K562 (cell line): Measurements from ENCODE around the gene MAK. TPM values are rescaled to one million over a fixed set of nuclear protein-coding genes. Genes with fewer than 3 reads are reported as not detected.

Source experiments
- CBFA2T3 ChIP-seq: fragments of 450-650 bp; IDR thresholded peaks from 2 replicates; pipeline ENCODE4 v1.6.1; 2017
- DACH1 ChIP-seq: fragments of 450-650 bp; IDR thresholded peaks from 2 replicates; pipeline ENCODE4 v1.6.1; 2018; ENCODE audit not compliant: partially characterized antibody
- EGR1 ChIP-seq: fragments of 450-650 bp; conservative IDR thresholded peaks from 2 replicates; pipeline ENCODE4 v1.6.1; 2017; ENCODE audit warnings: mild to moderate bottlenecking
- ETV6 ChIP-seq, 3 experiments: fragments of 150-350 bp in 1 of 3; sonication (generic) in 1 of 3; formaldehyde crosslinking in 1 of 3; IDR thresholded peaks; 2 replicates each; pipeline versions ENCODE4 v1.6.1 to v1.8.0; 2014 to 2022; ENCODE audit warnings: borderline replicate concordance in 2 of 3, low read depth in 2 of 3, antibody characterized with exemption in 1 of 3, low read length in 1 of 3, mild to moderate bottlenecking in 1 of 3, missing genetic modification reagents in 1 of 3
- JUND ChIP-seq, 2 experiments: IDR thresholded peaks; 2 replicates in 1 of 2; 3 replicates in 1 of 2; pipeline ENCODE4 v1.6.1; 2011; ENCODE audit warnings: borderline replicate concordance in 2 of 2, low read depth in 2 of 2, low read length in 2 of 2, improper control_type of control experiment in 1 of 2, missing biosample characterization in 1 of 2, missing genetic modification characterization in 1 of 2, missing genetic modification reagents in 1 of 2
- KDM2B ChIP-seq: fragments of 250-450 bp; sonication (Bioruptor Pico); IDR thresholded peaks from 2 replicates; pipeline ENCODE4 v1.8.0; 2021; ENCODE audit warnings: mild to moderate bottlenecking, moderate library complexity
- PHB ChIP-seq: fragments of 250-450 bp; sonication (Bioruptor Pico); IDR thresholded peaks from 2 replicates; pipeline ENCODE4 v1.5.0; 2021
- SMC3 ChIP-seq: conservative IDR thresholded peaks from 2 replicates; pipeline ENCODE4 v1.6.1; 2011; ENCODE audit warnings: low read depth, low read length, improper control_type of control experiment; ENCODE audit not compliant: insufficient read depth
- TEAD4 ChIP-seq, 2 experiments: sonication (generic) in 1 of 2; formaldehyde crosslinking in 1 of 2; IDR thresholded peaks; 2 replicates each; pipeline versions ENCODE4 v1.6.1 to v1.8.0; 2012 to 2022; ENCODE audit warnings: borderline replicate concordance in 1 of 2, inconsistent platforms in 1 of 2, low read length in 1 of 2, mild to moderate bottlenecking in 1 of 2, missing genetic modification reagents in 1 of 2
- ZBTB8A ChIP-seq: fragments of 450-650 bp; IDR thresholded peaks from 2 replicates; pipeline ENCODE4 v1.6.1; 2018; ENCODE audit warnings: mild to moderate bottlenecking, moderate library complexity; ENCODE audit not compliant: partially characterized antibody
- ZNF354B ChIP-seq: fragments of 250-450 bp; sonication (Bioruptor Pico); IDR thresholded peaks from 2 replicates; pipeline ENCODE4 v1.4.0; 2020
- polyA plus RNA-seq, 8 experiments: library from polyadenylated mRNA; depleted of rRNA in 4 of 8; stranded (reverse) in 5 of 8; unstranded in 3 of 8; fragments of >200 nt; fragmentation: Nextera tagmentation in 2 of 8; fragmentation: Illumina TruSeq in 1 of 8; extraction: Ambion mirVana in 2 of 8; extraction: Trizol in 1 of 8; gene quantifications; 2 replicates each; pipeline versions ENCODE4 v1.2.1 to v1.2.3, GENCODE V29; 2011 to 2014; ENCODE audit warnings: inconsistent platforms in 1 of 8, missing spikeins in 1 of 8
- total RNA-seq, 7 experiments: library from RNA; depleted of rRNA in 6 of 7; stranded (reverse); fragments of >200 nt in 6 of 7; fragmentation: Illumina TruSeq in 2 of 7; extraction: Trizol in 2 of 7; gene quantifications; 2 replicates each; pipeline versions ENCODE4 v1.2.1 to v1.2.3, GENCODE V29; 2011 to 2021; ENCODE audit warnings: low replicate concordance in 1 of 7
- TF ChIP-seq, protein P1 (sequence below): fragments of 250-450 bp; sonication (Bioruptor Pico); IDR thresholded peaks from 2 replicates; pipeline ENCODE4 v1.9.0; 2021; ENCODE audit warnings: mild to moderate bottlenecking
- TF ChIP-seq, protein P2 (sequence below), 2 experiments: fragments of 450-650 bp in 1 of 2; sonication (generic) in 1 of 2; formaldehyde crosslinking in 1 of 2; IDR thresholded peaks in 1 of 2; conservative IDR thresholded peaks in 1 of 2; 2 replicates each; pipeline versions ENCODE4 v1.6.1 to v1.8.1; 2016 to 2023; ENCODE audit warnings: mild to moderate bottlenecking in 2 of 2, moderate library complexity in 2 of 2, inconsistent platforms in 1 of 2, missing genetic modification reagents in 1 of 2
- TF ChIP-seq, protein P3 (sequence below): sonication (generic); formaldehyde crosslinking; IDR thresholded peaks from 2 replicates; pipeline ENCODE4 v1.8.0; 2022; ENCODE audit warnings: missing genetic modification reagents, mild to moderate bottlenecking, borderline replicate concordance
- TF ChIP-seq, protein P4 (sequence below): sonication (generic); formaldehyde crosslinking; IDR thresholded peaks from 2 replicates; pipeline ENCODE4 v1.5.0; 2020; ENCODE audit warnings: missing genetic modification reagents
- TF ChIP-seq, protein P5 (sequence below): fragments of 250-450 bp; sonication (Bioruptor Pico); IDR thresholded peaks from 2 replicates; pipeline ENCODE4 v1.8.0; 2021; ENCODE audit warnings: moderate library complexity, mild to moderate bottlenecking, inconsistent platforms
- TF ChIP-seq, protein P6 (sequence below), 2 experiments: IDR thresholded peaks in 1 of 2; conservative IDR thresholded peaks in 1 of 2; 2 replicates each; pipeline ENCODE4 v1.6.1; 2016; ENCODE audit warnings: low read depth in 2 of 2, mild to moderate bottlenecking in 1 of 2, missing compliant biosample characterization in 1 of 2, missing genetic modification characterization in 1 of 2, moderate library complexity in 1 of 2

The MAK gene
- total and polyA plus RNA-seq, 9 of the 15 experiments (the other 6 are each of a cell fraction or from before 2014, with no cell fraction given): 0.25 to 1.1 (median 0.53) TPM

DNA sequence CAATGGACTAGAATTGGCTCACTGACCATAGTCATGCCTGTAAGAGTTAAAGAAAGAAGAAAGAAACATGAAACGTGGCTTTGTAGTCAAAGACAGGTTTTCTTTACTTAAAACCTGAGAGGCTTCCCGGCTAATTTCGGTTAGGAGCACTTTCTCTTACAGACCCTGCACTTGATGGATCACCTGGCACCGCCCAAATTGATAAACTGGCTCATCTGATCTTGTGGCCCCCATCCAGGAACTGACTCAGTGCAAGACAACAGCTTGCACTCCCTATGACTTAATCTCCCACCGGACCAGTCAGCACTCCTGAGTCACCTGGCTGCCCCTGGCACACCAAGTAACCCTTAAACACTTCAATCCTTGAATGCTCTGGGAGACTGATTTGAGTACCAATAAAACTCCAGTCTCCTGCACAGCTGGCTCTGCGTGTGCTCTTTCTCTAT is 78.4 kb downstream of the MAK start (continued):
- TF ChIP-seq, protein P1, sequence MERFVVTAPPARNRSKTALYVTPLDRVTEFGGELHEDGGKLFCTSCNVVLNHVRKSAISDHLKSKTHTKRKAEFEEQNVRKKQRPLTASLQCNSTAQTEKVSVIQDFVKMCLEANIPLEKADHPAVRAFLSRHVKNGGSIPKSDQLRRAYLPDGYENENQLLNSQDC: no peak
- TF ChIP-seq KDM2B (no peak), JUND (IDR thresholded peaks at IDR 0.05; ENCODE audit: borderline replicate concordance, low read depth, low read length) (0 out of 2 replicates have a peak, but pooled peaks have one; percentile 22), JUND (tag; IDR thresholded peaks at IDR 0.05; ENCODE audit: borderline replicate concordance, low read depth, low read length) (no peak), SMC3 (no peak), DACH1 (no peak), ZBTB8A (no peak), ETV6 (IDR thresholded peaks at IDR 0.05; ENCODE audit: borderline replicate concordance in 1 of 2, low read depth in 2 of 2, low read length in 1 of 2) (no peak), ETV6 (CRISPR knock-in tag; IDR thresholded peaks at IDR 0.05; ENCODE audit: borderline replicate concordance) (no peak), EGR1 (no peak), ZNF354B (CRISPR knock-in tag) (no peak), CBFA2T3 (peak; percentile 5; the same call in 1 of the 2 replicates), TEAD4 (IDR thresholded peaks at IDR 0.05; ENCODE audit: low read length) (no peak), TEAD4 (CRISPR knock-in tag; IDR thresholded peaks at IDR 0.05; ENCODE audit: borderline replicate concordance) (no peak), PHB (CRISPR knock-in tag) (no peak)
- TF ChIP-seq, protein P2, sequence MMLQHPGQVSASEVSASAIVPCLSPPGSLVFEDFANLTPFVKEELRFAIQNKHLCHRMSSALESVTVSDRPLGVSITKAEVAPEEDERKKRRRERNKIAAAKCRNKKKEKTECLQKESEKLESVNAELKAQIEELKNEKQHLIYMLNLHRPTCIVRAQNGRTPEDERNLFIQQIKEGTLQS (IDR thresholded peaks at IDR 0.05): peak; percentile 12; the same call in 1 of the 2 replicates
- TF ChIP-seq, protein P2 (CRISPR knock-in tag; conservative IDR thresholded peaks at IDR 0.05): no peak
- TF ChIP-seq, protein P3, sequence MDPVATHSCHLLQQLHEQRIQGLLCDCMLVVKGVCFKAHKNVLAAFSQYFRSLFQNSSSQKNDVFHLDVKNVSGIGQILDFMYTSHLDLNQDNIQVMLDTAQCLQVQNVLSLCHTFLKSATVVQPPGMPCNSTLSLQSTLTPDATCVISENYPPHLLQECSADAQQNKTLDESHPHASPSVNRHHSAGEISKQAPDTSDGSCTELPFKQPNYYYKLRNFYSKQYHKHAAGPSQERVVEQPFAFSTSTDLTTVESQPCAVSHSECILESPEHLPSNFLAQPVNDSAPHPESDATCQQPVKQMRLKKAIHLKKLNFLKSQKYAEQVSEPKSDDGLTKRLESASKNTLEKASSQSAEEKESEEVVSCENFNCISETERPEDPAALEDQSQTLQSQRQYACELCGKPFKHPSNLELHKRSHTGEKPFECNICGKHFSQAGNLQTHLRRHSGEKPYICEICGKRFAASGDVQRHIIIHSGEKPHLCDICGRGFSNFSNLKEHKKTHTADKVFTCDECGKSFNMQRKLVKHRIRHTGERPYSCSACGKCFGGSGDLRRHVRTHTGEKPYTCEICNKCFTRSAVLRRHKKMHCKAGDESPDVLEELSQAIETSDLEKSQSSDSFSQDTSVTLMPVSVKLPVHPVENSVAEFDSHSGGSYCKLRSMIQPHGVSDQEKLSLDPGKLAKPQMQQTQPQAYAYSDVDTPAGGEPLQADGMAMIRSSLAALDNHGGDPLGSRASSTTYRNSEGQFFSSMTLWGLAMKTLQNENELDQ (CRISPR knock-in tag): no peak
- TF ChIP-seq, protein P4, sequence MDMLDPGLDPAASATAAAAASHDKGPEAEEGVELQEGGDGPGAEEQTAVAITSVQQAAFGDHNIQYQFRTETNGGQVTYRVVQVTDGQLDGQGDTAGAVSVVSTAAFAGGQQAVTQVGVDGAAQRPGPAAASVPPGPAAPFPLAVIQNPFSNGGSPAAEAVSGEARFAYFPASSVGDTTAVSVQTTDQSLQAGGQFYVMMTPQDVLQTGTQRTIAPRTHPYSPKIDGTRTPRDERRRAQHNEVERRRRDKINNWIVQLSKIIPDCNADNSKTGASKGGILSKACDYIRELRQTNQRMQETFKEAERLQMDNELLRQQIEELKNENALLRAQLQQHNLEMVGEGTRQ (CRISPR knock-in tag): no peak
- TF ChIP-seq, protein P5, sequence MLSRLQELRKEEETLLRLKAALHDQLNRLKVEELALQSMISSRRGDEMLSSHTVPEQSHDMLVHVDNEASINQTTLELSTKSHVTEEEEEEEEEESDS (CRISPR knock-in tag): no peak
- TF ChIP-seq, protein P6, sequence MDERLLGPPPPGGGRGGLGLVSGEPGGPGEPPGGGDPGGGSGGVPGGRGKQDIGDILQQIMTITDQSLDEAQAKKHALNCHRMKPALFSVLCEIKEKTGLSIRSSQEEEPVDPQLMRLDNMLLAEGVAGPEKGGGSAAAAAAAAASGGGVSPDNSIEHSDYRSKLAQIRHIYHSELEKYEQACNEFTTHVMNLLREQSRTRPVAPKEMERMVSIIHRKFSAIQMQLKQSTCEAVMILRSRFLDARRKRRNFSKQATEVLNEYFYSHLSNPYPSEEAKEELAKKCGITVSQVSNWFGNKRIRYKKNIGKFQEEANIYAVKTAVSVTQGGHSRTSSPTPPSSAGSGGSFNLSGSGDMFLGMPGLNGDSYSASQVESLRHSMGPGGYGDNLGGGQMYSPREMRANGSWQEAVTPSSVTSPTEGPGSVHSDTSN (CRISPR knock-in tag; IDR thresholded peaks at IDR 0.05; ENCODE audit: low read depth): no peak
- TF ChIP-seq, protein P6 (tag; conservative IDR thresholded peaks at IDR 0.05; ENCODE audit: low read depth): no peak
